WI38 (cell line): Measurements from ENCODE around the gene ESYT2.

Experiments
- H3K4me3 ChIP-seq: 2 replicates; pipeline ENCODE4 v1.5.1; 2011; ENCODE audit warnings: low read depth, mild to moderate bottlenecking, control low read depth, low read length
- TF ChIP-seq, protein P1 (sequence below): IDR thresholded peaks from 2 replicates; pipeline ENCODE4 v1.5.1; 2012; ENCODE audit warnings: low read depth, mild to moderate bottlenecking, control low read depth, low read length

Gene ESYT2

DNA sequence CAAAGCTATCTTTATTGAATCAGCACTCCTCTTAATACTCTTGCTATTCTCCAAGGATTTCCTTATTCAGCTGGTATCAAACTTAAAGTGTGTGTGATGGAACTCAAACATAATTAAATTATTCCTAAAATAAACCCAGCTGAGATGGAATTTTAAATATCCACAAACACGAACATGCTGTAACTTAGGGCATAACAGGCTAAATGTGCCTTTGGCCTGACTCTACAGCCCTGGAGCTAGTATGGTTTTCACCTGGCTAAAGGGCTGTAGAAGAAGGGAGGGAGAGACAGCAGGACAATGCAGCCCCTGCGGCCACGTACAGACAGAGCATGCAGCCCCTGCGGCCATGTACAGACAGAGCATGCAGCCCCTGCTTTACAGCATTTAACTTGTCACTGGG is 34.0 kb downstream of the ESYT2 start:
- no peak overlapping the region for H3K4me3 ChIP-seq
- TF ChIP-seq, protein P1, sequence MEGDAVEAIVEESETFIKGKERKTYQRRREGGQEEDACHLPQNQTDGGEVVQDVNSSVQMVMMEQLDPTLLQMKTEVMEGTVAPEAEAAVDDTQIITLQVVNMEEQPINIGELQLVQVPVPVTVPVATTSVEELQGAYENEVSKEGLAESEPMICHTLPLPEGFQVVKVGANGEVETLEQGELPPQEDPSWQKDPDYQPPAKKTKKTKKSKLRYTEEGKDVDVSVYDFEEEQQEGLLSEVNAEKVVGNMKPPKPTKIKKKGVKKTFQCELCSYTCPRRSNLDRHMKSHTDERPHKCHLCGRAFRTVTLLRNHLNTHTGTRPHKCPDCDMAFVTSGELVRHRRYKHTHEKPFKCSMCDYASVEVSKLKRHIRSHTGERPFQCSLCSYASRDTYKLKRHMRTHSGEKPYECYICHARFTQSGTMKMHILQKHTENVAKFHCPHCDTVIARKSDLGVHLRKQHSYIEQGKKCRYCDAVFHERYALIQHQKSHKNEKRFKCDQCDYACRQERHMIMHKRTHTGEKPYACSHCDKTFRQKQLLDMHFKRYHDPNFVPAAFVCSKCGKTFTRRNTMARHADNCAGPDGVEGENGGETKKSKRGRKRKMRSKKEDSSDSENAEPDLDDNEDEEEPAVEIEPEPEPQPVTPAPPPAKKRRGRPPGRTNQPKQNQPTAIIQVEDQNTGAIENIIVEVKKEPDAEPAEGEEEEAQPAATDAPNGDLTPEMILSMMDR = no peak

DNA sequence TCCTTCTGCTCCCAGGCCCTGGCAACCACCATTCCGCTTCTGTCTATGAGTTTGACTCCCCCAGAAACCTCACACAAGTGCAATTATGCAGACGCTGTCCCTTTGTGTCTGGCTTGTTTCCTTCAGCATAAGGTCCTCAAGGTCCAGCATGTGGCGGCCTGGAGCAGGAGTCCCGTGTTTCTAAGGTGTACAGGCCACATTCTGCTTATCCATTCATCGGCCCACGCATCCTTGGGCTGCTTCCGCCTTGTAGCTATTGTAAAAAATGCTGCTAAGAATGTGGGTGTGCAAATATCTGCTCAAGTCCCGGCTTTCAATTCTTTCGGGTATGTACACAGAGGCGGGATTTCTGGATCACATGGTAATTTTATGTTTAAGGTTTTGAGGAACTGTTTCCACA is 38.2 kb downstream of the ESYT2 start:
- TF ChIP-seq, protein P1 = no peak
- H3K4me3 ChIP-seq = no peak overlapping the region

GRCh38 chr7:158789842-158790241 is 39.5 kb downstream of the ESYT2 start:
- TF ChIP-seq, protein P1 = no peak
- H3K4me3 ChIP-seq = no peak overlapping the region

DNA sequence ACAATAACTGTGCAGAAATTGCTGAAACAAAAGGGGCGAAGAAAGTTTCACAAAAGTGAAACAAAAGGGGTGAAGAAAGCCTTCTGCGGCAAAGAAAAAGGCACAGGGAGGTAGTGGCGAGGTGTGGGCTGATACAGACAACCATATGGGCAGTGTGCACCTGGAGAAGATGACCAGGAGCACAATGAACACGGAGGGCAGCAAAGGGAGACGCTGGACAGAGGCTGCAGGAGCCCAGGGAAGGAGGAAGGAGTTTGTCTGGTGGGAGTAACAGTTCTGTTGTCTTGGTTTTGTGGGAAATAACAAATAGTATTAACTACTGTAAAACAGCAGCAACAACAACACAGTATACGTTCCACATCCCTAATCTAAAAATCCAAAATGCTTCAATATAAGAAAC is 42.4 kb downstream of the ESYT2 start:
- TF ChIP-seq, protein P1 = no peak
- H3K4me3 ChIP-seq = no peak overlapping the region

DNA sequence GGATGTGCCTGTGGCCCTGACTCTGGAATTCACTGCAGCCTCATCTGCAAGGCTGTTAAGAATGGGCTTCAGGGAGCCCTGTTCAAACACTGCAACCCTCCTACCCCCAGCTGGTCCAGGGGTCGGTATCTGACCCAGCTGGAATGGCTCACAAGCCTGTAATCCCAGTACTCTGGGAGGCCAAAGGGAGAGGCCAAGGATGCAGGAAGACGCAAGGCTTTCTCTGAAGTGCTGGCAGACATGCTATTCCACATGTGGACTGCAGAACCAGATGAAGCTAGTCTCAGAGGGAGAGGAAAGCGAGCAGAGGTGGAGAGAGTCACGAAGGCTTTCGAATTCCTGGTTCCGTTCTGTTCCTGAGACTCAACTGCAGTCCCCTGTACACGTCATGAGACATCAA is 45.0 kb downstream of the ESYT2 start:
- TF ChIP-seq, protein P1 = no peak
- no peak overlapping the region for H3K4me3 ChIP-seq

- no peak overlapping the region for H3K4me3 ChIP-seq
- TF ChIP-seq, protein P1 = no peak
Measured at GRCh38 chr7:158783595-158783994, 45.7 kb downstream of the ESYT2 start.

- TF ChIP-seq, protein P1 = 0 out of 2 replicates have a peak, but pooled peaks have one; percentile 20
- H3K4me3 ChIP-seq = no peak overlapping the region
Measured at GRCh38 chr7:158782761-158783401, 46.4 kb downstream of the ESYT2 start.
